CD8-positive, alpha-beta memory T cell (primary cell): ENCODE measurements around the gene DTYMK. TPM values are rescaled to one million over a fixed set of nuclear protein-coding genes. Genes with fewer than 3 reads are reported as not detected.

Experiments used
- CTCF ChIA-PET: fragments of 350-600 bp; sonication (Branson Sonifier 250); formaldehyde crosslinking; loops from one replicate; lab custom pipeline; 2021; ENCODE audit warnings: antibody characterized with exemption; lab: Charles Lee
- POLR2A ChIA-PET: fragments of 350-600 bp; sonication (Branson Sonifier 250); formaldehyde crosslinking; loops from one replicate; lab custom pipeline; 2021; ENCODE audit warnings: antibody characterized with exemption; lab: Charles Lee
- DNase-seq, 5 donors: peaks; one replicate each; pipeline versions ENCODE4 v3.0.0 to v3.0.0-alpha.2; 2020 to 2022; ENCODE audit warnings: mixed read lengths in 1 of 5
- H3K27ac ChIP-seq: one replicate; pipeline ENCODE4 v1.7.0; 2013; ENCODE audit warnings: low read depth, mild to moderate bottlenecking, low read length, moderate library complexity
- H3K27me3 ChIP-seq: 2 replicates; pipeline ENCODE4 v1.7.0; 2013; ENCODE audit warnings: low read length, mild to moderate bottlenecking; ENCODE audit not compliant: insufficient read depth, poor library complexity, severe bottlenecking
- H3K36me3 ChIP-seq: 2 replicates; pipeline ENCODE4 v1.7.0; 2013; ENCODE audit warnings: mild to moderate bottlenecking, low read length, moderate library complexity; ENCODE audit not compliant: insufficient read depth
- H3K4me1 ChIP-seq: 2 replicates; pipeline ENCODE4 v1.7.0; 2013; ENCODE audit warnings: mild to moderate bottlenecking, low read length, moderate library complexity; ENCODE audit not compliant: insufficient read depth
- H3K4me3 ChIP-seq: 2 replicates; pipeline ENCODE4 v1.7.0; 2013; ENCODE audit warnings: mild to moderate bottlenecking, low read length
- H3K9me3 ChIP-seq: 2 replicates; pipeline ENCODE4 v1.7.0; 2013; ENCODE audit warnings: mild to moderate bottlenecking, low read length
- H3K27ac Mint-ChIP-seq, 8 donors: one replicate each; pipeline ENCODE4 v1.8.0; 2020 to 2021; ENCODE audit warnings: mixed read lengths in 8 of 8, mild to moderate bottlenecking in 6 of 8, inconsistent platforms in 3 of 8, moderate library complexity in 3 of 8
- H3K27me3 Mint-ChIP-seq, 2 donors: one replicate each; pipeline ENCODE4 v1.8.0; 2020 to 2021; ENCODE audit warnings: mixed read lengths in 2 of 2, mild to moderate bottlenecking in 1 of 2, moderate library complexity in 1 of 2
- H3K36me3 Mint-ChIP-seq, 3 donors: one replicate each; pipeline ENCODE4 v1.8.0; 2020 to 2021; ENCODE audit warnings: mixed read lengths in 3 of 3, inconsistent platforms in 1 of 3, mild to moderate bottlenecking in 1 of 3
- H3K4me1 Mint-ChIP-seq, 3 donors: one replicate each; pipeline ENCODE4 v1.8.0; 2020 to 2021; ENCODE audit warnings: mixed read lengths in 3 of 3, inconsistent platforms in 1 of 3, mild to moderate bottlenecking in 1 of 3
- H3K4me3 Mint-ChIP-seq, 7 donors: one replicate each; pipeline ENCODE4 v1.8.0; 2020 to 2021; ENCODE audit warnings: mixed read lengths in 7 of 7, mild to moderate bottlenecking in 6 of 7, moderate library complexity in 4 of 7, inconsistent platforms in 2 of 7
- H3K9me3 Mint-ChIP-seq, 5 donors: one replicate each; pipeline ENCODE4 v1.8.0; 2020 to 2022; ENCODE audit warnings: mixed read lengths in 5 of 5, mild to moderate bottlenecking in 3 of 5, moderate library complexity in 2 of 5, inconsistent platforms in 1 of 5
- polyA plus RNA-seq: library from polyadenylated mRNA; unstranded; fragments of 300-500 nt; fragmentation: Illumina TruSeq; gene quantifications from one replicate; pipeline ENCODE4 v1.2.3, GENCODE V29; 2021
- total RNA-seq, 2 experiments: library from RNA; stranded (reverse); gene quantifications; one replicate each; pipeline ENCODE4 v1.2.3, GENCODE V29; 2021

The DTYMK gene
- total and polyA plus RNA-seq, 3 experiments from 2014 or later, result 41.1 to 134 (median 131) TPM

DNA sequence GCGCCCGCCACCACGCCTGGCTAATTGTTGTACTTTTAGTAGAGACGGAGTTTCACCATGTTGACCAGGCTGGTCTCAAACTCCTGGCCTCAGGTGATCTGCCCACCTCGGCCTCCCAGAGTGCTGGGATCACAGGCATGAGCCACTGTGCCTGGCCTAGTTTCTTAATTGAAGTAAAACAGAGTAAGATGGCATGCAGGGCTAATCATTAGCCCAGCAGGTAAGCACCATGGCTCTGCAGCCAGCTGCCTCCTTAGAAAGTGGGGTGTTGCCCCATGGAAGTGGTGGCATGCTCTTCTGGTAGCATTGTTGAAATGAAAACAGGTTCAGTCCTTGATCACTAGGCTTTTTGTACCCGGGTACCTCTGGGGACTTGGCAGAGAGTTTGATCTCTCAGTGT, 36.7 kb downstream of the DTYMK start:
- H3K36me3 ChIP-seq, result peaks cover 21% of the 10 kb centered on the region
- H3K27ac ChIP-seq, result no peak overlapping the region
- peak overlapping the region in 2 of 8 donors; percentile 6 to 75 for H3K27ac Mint-ChIP-seq
- no peaks in the 10 kb centered on the region for H3K9me3 Mint-ChIP-seq
- no peak overlapping the region for H3K4me3 Mint-ChIP-seq
- H3K27me3 Mint-ChIP-seq, result no peaks in the 10 kb centered on the region
- H3K4me1 ChIP-seq, result no peaks in the 10 kb centered on the region
- H3K27me3 ChIP-seq, result no peaks in the 10 kb centered on the region
- no peaks in the 10 kb centered on the region for H3K9me3 ChIP-seq
- DNase-seq, result no peak
- ChIA-PET CTCF (no interaction called here), POLR2A (no interaction called here)
- H3K4me1 Mint-ChIP-seq, result peaks cover 6 to 36% (median 24%) of the 10 kb centered on the region in 3 donors
- peaks cover 0 to 46% (median 0%) of the 10 kb centered on the region in 3 donors for H3K36me3 Mint-ChIP-seq
- no peak overlapping the region for H3K4me3 ChIP-seq

- Mint-ChIP-seq H3K36me3 (peaks cover 0 to 40% (median 0%) of the 10 kb centered on the region in 3 donors), H3K4me1 (peaks cover 8 to 38% (median 24%) of the 10 kb centered on the region in 3 donors), H3K27me3 (no peaks in the 10 kb centered on the region), H3K4me3 (no peak overlapping the region), H3K27ac (peak overlapping the region in 5 of 8 donors; percentile 32 to 85 (median 66)), H3K9me3 (no peaks in the 10 kb centered on the region)
- H3K4me3 ChIP-seq, result no peak overlapping the region
- ChIA-PET POLR2A (no interaction called here), CTCF (no interaction called here)
- H3K4me1 ChIP-seq, result no peaks in the 10 kb centered on the region
- no peak for DNase-seq
- H3K9me3 ChIP-seq, result no peaks in the 10 kb centered on the region
- peaks cover 20% of the 10 kb centered on the region for H3K36me3 ChIP-seq
- H3K27ac ChIP-seq, result no peak overlapping the region
- no peaks in the 10 kb centered on the region for H3K27me3 ChIP-seq
These were observed 37.2 kb downstream of the DTYMK start for GRCh38 chr2:241649404-241649803.

GRCh38 chr2:241648453-241648852, 38.2 kb downstream of the DTYMK start:
- Mint-ChIP-seq H3K27me3 (no peaks in the 10 kb centered on the region), H3K9me3 (no peaks in the 10 kb centered on the region), H3K36me3 (peaks cover 0 to 40% (median 0%) of the 10 kb centered on the region in 3 donors), H3K4me3 (no peak overlapping the region), H3K27ac (peak overlapping the region in 1 of 8 donors; percentile 21), H3K4me1 (peaks cover 8 to 47% (median 24%) of the 10 kb centered on the region in 3 donors)
- CTCF ChIA-PET, result no interaction called here
- Histone ChIP-seq H3K4me3 (no peak overlapping the region), H3K4me1 (no peaks in the 10 kb centered on the region), H3K36me3 (peaks cover 16% of the 10 kb centered on the region), H3K27me3 (no peaks in the 10 kb centered on the region), H3K27ac (no peak overlapping the region), H3K9me3 (no peaks in the 10 kb centered on the region)
- POLR2A ChIA-PET, result interaction anchor here (0.7 kb wide), 1 partner anchor 143 kb away, joined by 3 read pairs; no protein-coding TSS in a partner anchor
- DNase-seq, result no peak

DNA sequence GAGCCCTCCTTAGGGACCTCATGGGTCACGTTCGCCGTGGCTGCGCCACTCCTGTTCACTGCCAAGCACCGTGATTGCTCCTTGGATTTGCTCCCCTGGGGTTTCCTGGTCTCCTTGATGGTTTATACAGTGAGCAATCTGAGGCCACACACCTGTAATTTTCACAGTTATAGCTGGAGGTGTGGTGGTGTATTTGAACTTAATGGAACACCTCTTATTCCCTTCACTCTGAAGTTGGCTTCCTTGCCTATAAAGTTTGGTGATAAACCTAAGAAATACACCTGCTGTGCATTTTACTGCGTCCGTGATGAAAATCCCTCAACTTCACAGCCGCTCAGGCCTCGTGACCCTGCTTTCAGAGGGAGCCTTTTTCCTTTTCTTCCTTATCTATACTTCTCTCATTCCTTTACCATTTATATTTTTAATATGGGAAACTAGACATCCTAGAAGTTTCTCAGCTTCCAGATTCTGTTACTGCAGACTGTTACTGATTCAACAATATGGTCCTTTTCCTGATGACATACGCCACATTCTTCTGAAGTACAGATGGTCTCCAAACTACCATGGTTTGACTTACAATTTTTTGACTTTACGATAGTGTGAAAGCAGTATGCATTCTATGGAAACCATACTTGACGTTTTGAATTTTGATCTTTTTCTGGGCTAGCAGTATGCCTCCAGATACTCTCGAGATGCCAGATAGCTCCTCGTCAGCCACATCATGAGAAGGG, 40.5 kb downstream of the DTYMK start:
- no peaks in the 10 kb centered on the region for H3K4me1 ChIP-seq
- H3K27ac ChIP-seq, result no peak overlapping the region
- ChIA-PET CTCF (interaction anchor here (0.9 to 1.1 kb wide), 2 partner anchors 13 to 69 kb away, joined by 3 read pairs; no protein-coding TSS in a partner anchor), POLR2A (no interaction called here)
- H3K27me3 ChIP-seq, result no peaks in the 10 kb centered on the region
- Mint-ChIP-seq H3K27me3 (no peaks in the 10 kb centered on the region), H3K9me3 (no peaks in the 10 kb centered on the region), H3K36me3 (peaks cover 0 to 19% (median 0%) of the 10 kb centered on the region in 3 donors), H3K4me1 (peaks cover 15 to 65% (median 39%) of the 10 kb centered on the region in 3 donors), H3K4me3 (no peak overlapping the region), H3K27ac (peak overlapping the region in 1 of 8 donors; percentile 52)
- no peak for DNase-seq
- H3K4me3 ChIP-seq, result no peak overlapping the region
- peaks cover 1% of the 10 kb centered on the region for H3K36me3 ChIP-seq
- no peaks in the 10 kb centered on the region for H3K9me3 ChIP-seq

- POLR2A ChIA-PET, result no interaction called here
- Histone ChIP-seq H3K4me1 (no peaks in the 10 kb centered on the region), H3K27ac (no peak overlapping the region), H3K27me3 (no peaks in the 10 kb centered on the region), H3K9me3 (no peaks in the 10 kb centered on the region), H3K36me3 (no peaks in the 10 kb centered on the region), H3K4me3 (no peak overlapping the region)
- CTCF ChIA-PET, result no interaction called here
- DNase-seq, result no peak
- Mint-ChIP-seq H3K4me1 (peaks cover 20 to 69% (median 44%) of the 10 kb centered on the region in 3 donors), H3K4me3 (no peak overlapping the region), H3K9me3 (no peaks in the 10 kb centered on the region), H3K27me3 (no peaks in the 10 kb centered on the region), H3K36me3 (peaks cover 0 to 16% (median 0%) of the 10 kb centered on the region in 3 donors), H3K27ac (peak overlapping the region in 1 of 8 donors; percentile 26)
These were observed 41.3 kb downstream of the DTYMK start for GRCh38 chr2:241645056-241645914.

GRCh38 chr2:241641631-241642030, 45.0 kb downstream of the DTYMK start:
- Histone ChIP-seq H3K4me1 (peaks cover 19% of the 10 kb centered on the region), H3K4me3 (no peak overlapping the region), H3K27ac (no peak overlapping the region), H3K27me3 (no peaks in the 10 kb centered on the region), H3K36me3 (no peaks in the 10 kb centered on the region), H3K9me3 (no peaks in the 10 kb centered on the region)
- ChIA-PET CTCF (interaction anchor here (0.7 to 1.3 kb wide), 3 partner anchors 18 to 46 kb away, joined by 3 to 4 read pairs (median 3); partner anchors contain the start of gene DTYMK), POLR2A (no interaction called here)
- Mint-ChIP-seq H3K36me3 (peaks cover 0 to 21% (median 0%) of the 10 kb centered on the region in 3 donors), H3K9me3 (no peaks in the 10 kb centered on the region), H3K4me1 (peaks cover 39 to 77% (median 51%) of the 10 kb centered on the region in 3 donors), H3K27me3 (no peaks in the 10 kb centered on the region), H3K27ac (peak overlapping the region in 6 of 8 donors; percentile 10 to 81 (median 42)), H3K4me3 (peak overlapping the region in 1 of 7 donors; percentile 81)
- no peak for DNase-seq

GRCh38 chr2:241640165-241640795, 46.3 kb downstream of the DTYMK start:
- H3K36me3 ChIP-seq, result no peaks in the 10 kb centered on the region
- H3K27ac ChIP-seq, result no peak overlapping the region
- CTCF ChIA-PET, result no interaction called here
- H3K27me3 ChIP-seq, result no peaks in the 10 kb centered on the region
- Mint-ChIP-seq H3K36me3 (peaks cover 0 to 17% (median 0%) of the 10 kb centered on the region in 3 donors), H3K27ac (peak overlapping the region in 6 of 8 donors; percentile 13 to 86 (median 44)), H3K27me3 (no peaks in the 10 kb centered on the region), H3K4me3 (peak overlapping the region in 5 of 7 donors; percentile 4 to 83 (median 9)), H3K9me3 (no peaks in the 10 kb centered on the region), H3K4me1 (peaks cover 44 to 72% (median 56%) of the 10 kb centered on the region in 3 donors)
- H3K4me3 ChIP-seq, result no peak overlapping the region
- peaks cover 28% of the 10 kb centered on the region for H3K4me1 ChIP-seq
- no peak for DNase-seq
- POLR2A ChIA-PET, result no interaction called here
- no peaks in the 10 kb centered on the region for H3K9me3 ChIP-seq
